ENCODE measurements around the gene MPST.

DNA sequence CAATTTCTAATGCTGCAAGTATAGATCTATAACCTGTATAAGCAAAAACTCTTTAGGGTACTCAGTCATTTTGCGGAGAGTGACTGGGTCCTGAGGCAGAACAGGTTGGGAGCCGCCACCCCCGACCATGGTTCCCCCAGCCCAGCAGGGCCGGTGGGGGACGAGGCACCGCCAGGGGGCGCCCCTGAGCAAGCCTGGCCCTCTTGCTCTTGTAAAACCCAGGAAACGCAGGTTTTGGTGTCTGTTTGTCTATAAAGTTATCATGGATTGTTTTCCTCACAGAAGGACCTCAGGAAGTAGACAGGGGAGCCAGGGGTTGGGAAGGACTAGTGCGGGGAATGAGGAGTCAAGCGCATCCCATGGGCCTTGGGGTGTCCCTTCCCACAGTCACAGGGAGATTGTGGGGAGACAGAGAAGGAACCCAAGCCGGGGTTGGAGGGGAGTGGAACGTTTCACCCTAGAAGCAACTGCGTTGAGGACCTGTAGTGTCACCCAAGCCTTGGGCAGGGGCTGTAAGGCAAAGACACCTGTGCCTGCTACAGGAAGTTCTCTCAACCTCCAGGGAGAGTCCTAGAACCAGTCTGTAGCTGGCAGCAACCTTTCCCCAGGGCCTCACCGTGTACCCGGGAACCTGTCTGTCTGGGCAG, 58.4 kb downstream of the MPST start:
- TF ChIP-seq, protein P1, sequence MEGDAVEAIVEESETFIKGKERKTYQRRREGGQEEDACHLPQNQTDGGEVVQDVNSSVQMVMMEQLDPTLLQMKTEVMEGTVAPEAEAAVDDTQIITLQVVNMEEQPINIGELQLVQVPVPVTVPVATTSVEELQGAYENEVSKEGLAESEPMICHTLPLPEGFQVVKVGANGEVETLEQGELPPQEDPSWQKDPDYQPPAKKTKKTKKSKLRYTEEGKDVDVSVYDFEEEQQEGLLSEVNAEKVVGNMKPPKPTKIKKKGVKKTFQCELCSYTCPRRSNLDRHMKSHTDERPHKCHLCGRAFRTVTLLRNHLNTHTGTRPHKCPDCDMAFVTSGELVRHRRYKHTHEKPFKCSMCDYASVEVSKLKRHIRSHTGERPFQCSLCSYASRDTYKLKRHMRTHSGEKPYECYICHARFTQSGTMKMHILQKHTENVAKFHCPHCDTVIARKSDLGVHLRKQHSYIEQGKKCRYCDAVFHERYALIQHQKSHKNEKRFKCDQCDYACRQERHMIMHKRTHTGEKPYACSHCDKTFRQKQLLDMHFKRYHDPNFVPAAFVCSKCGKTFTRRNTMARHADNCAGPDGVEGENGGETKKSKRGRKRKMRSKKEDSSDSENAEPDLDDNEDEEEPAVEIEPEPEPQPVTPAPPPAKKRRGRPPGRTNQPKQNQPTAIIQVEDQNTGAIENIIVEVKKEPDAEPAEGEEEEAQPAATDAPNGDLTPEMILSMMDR (conservative IDR thresholded peaks at IDR 0.05), result peak; percentile 99
- TF ChIP-seq ZFX (IDR thresholded peaks at IDR 0.05), result no peak
